Spleen (tissue), 7 donors: Measurements from ENCODE around the gene ZNF536.

Experiments
- CTCF ChIP-seq, 11 experiments: fragments of 200-600 bp in 7 of 11; fragments of 450-650 bp in 4 of 11; sonication (generic) in 4 of 11; IDR thresholded peaks in 8 of 11; conservative IDR thresholded peaks in 3 of 11; 1 replicate in 7 of 11; 2 replicates in 4 of 11; pipeline versions ENCODE4 v1.4.0 to v1.8.0; 2016 to 2021; ENCODE audit warnings: antibody characterized with exemption in 11 of 11, inconsistent platforms in 4 of 11, mild to moderate bottlenecking in 1 of 11
- POLR2A ChIP-seq, 3 donors: fragments of 450-650 bp; IDR thresholded peaks; one replicate each; pipeline ENCODE4 v1.5.1; 2017; ENCODE audit warnings: antibody characterized with exemption in 3 of 3, mild to moderate bottlenecking in 1 of 3
- POLR2AphosphoS5 ChIP-seq, 3 donors: sonication (generic); formaldehyde crosslinking; IDR thresholded peaks; one replicate each; pipeline ENCODE4 v1.5.1; 2017; ENCODE audit warnings: antibody characterized with exemption in 3 of 3
- donor health status: DM: no; HTN: no; CAD: no; lungs with moderate emphysema.
- donor health status: DM: no; HTN: no; CAD: no.
- donor health status: DM: no; HTN: no; CAD: no.

DNA sequence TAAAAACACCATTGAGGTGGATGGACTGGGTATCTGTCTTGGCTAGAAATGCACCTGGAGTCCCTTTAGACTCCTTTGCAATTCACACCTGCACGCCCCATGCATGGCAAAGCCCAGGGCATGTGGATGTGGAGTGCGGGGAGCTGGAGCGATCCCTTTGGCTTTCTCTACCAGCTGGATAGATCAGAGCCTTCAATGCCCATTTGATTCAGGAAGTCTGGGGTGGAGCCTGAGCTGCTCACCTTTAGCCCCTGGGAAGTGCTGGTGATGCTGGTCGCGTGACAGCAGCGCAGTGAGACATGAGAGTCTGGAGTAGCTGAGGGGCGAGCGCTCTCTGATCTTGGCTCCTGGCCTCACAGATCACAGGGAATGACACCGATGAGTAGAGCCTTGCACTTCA lies 4.8 kb upstream of the ZNF536 start:
- no peak for TF ChIP-seq CTCF (IDR thresholded peaks at IDR 0.05 in 8 of 11, conservative IDR thresholded peaks at IDR 0.05 in 3 of 11)
- no peak for TF ChIP-seq POLR2A (IDR thresholded peaks at IDR 0.05)
- TF ChIP-seq POLR2AphosphoS5 (IDR thresholded peaks at IDR 0.05): no peak
